ENCODE data around the gene LUC7L3. TPM values are rescaled to one million over a fixed set of nuclear protein-coding genes. Genes with fewer than 3 reads are reported as not detected.

LUC7L3 gene
- total and polyA plus RNA-seq, 2 of the 13 experiments (the other 11 are each of a cell fraction or from before 2014, with no cell fraction given) = 108 to 120 TPM

- ATAC-seq = peak; percentile 13
- no peaks in the 10 kb centered on the region for H3K36me3 ChIP-seq (replicated peaks in 1 of 2; ENCODE audit: control insufficient read depth in 1 of 2, insufficient read depth in 2 of 2, low read length in 2 of 2)
- in situ Hi-C loops (cut with HindIII; ENCODE audit: extremely low pct_ligation_motif_present, low pct_unique_long_range_greater_than_20kb) (no loop called here), intact Hi-C loops (cut with micrococcal nuclease; ENCODE audit: unreplicated experiment) (no loop called here)
- DNase-seq (ENCODE audit: low spot score) = no peak
- H3K4me1 ChIP-seq (ENCODE audit: insufficient read depth, low read length) = peaks cover 62% of the 10 kb centered on the region
- FAIRE-seq = no peak
- H3K9ac ChIP-seq (ENCODE audit: insufficient read depth, low read depth, low read length) = no peak overlapping the region
- H3K79me2 ChIP-seq (ENCODE audit: insufficient read depth, low read length) = no peaks in the 10 kb centered on the region
- H4K20me1 ChIP-seq (ENCODE audit: insufficient read depth, low read length) = no peaks in the 10 kb centered on the region
- peak overlapping the region in 2 of 3 experiments; percentile 20 to 55; a peak in 3 of 6 replicates for H3K4me3 ChIP-seq (replicated peaks in 1 of 3; ENCODE audit: insufficient read depth in 1 of 3, low read depth in 2 of 3, low read length in 3 of 3)
- no TSS peak for BruUV-seq (replicated peaks)
- H3K27ac ChIP-seq (ENCODE audit: extremely low read length, insufficient read depth, low read length) = no peak overlapping the region
- 31% methylated on average over 7 of the region's 7 CpGs for WGBS (ENCODE audit: low lambda C conversion rate)
- H3K9me3 ChIP-seq (ENCODE audit: low read length) = no peaks in the 10 kb centered on the region
- ChIA-PET POLR2A (interaction anchor here (1.0 to 1.8 kb wide), 3 partner anchors 19 to 99 kb away, joined by 3 to 7 read pairs (median 4); partner anchors contain the start of genes LUC7L3 and TOB1), CTCF (ENCODE audit: low intra/inter-chr PET ratio, low total read pairs) (no interaction called here)
- TF ChIP-seq ZNF251 (CRISPR knock-in tag; IDR thresholded peaks at IDR 0.05) (no peak), DNMT1 (CRISPR knock-in tag; IDR thresholded peaks at IDR 0.05) (no peak), JUND (CRISPR knock-in tag; IDR thresholded peaks at IDR 0.05) (0 out of 2 replicates have a peak, but pooled peaks have one; percentile 0), HINFP (CRISPR knock-in tag; IDR thresholded peaks at IDR 0.05; ENCODE audit: low read depth) (peak; percentile 4; the same call in 1 of the 2 replicates), NCOR1 (IDR thresholded peaks at IDR 0.05; ENCODE audit: borderline replicate concordance, low read length) (no peak), PAF1 (CRISPR knock-in tag; IDR thresholded peaks at IDR 0.05) (no peak), RELA (CRISPR knock-in tag; IDR thresholded peaks at IDR 0.05) (no peak), FOXO4 (CRISPR knock-in tag; conservative IDR thresholded peaks at IDR 0.05) (0 out of 2 replicates have a peak, but pooled peaks have one; percentile 90), MED1 (CRISPR knock-in tag; IDR thresholded peaks at IDR 0.05) (no peak), ELF3 (CRISPR knock-in tag; IDR thresholded peaks at IDR 0.05) (0 out of 2 replicates have a peak, but pooled peaks have one; percentile 6), ZSCAN25 (CRISPR knock-in tag; IDR thresholded peaks at IDR 0.05) (no peak), E2F2 (CRISPR knock-in tag; IDR thresholded peaks at IDR 0.05; ENCODE audit: borderline replicate concordance) (no peak), ZNF674 (CRISPR knock-in tag; IDR thresholded peaks at IDR 0.05; ENCODE audit: low read depth) (0 out of 2 replicates have a peak, but pooled peaks have one; percentile 33), MZF1 (CRISPR knock-in tag; IDR thresholded peaks at IDR 0.05; ENCODE audit: borderline replicate concordance) (no peak), MAZ (IDR thresholded peaks at IDR 0.05; ENCODE audit: borderline replicate concordance, low read depth, low read length) (no peak), MAZ (CRISPR knock-in tag; IDR thresholded peaks at IDR 0.05; ENCODE audit: low read depth) (0 out of 2 replicates have a peak, but pooled peaks have one; percentile 29), KDM4B (CRISPR knock-in tag; IDR thresholded peaks at IDR 0.05) (0 out of 2 replicates have a peak, but pooled peaks have one; percentile 27)
- TF ChIP-seq, protein P1, sequence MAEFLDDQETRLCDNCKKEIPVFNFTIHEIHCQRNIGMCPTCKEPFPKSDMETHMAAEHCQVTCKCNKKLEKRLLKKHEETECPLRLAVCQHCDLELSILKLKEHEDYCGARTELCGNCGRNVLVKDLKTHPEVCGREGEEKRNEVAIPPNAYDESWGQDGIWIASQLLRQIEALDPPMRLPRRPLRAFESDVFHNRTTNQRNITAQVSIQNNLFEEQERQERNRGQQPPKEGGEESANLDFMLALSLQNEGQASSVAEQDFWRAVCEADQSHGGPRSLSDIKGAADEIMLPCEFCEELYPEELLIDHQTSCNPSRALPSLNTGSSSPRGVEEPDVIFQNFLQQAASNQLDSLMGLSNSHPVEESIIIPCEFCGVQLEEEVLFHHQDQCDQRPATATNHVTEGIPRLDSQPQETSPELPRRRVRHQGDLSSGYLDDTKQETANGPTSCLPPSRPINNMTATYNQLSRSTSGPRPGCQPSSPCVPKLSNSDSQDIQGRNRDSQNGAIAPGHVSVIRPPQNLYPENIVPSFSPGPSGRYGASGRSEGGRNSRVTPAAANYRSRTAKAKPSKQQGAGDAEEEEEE (CRISPR knock-in tag; IDR thresholded peaks at IDR 0.05; ENCODE audit: borderline replicate concordance) = no peak
- peak overlapping the region; percentile 80 for H3K4me2 ChIP-seq (ENCODE audit: low read depth, low read length)
- peak overlapping the region; percentile 2 for H2AFZ ChIP-seq (ENCODE audit: low read length)
- peaks cover 0 to 2% of the 10 kb centered on the region in 2 experiments; a peak in 1 of 5 replicates for H3K27me3 ChIP-seq (ENCODE audit: control insufficient read depth in 1 of 2, insufficient read depth in 2 of 2, low read length in 2 of 2)
These were observed 47.6 kb downstream of the LUC7L3 start for GRCh38 chr17:50767030-50767429.
